HG03442 (cell line): ENCODE results near the gene MCF2L.
"Not testable (repeated sequence)": the region's sequence is repeated elsewhere in the genome, so short reads cannot be mapped to it uniquely, and the experiment has no call there.

Source experiments
- ATAC-seq: cut with Tn5 transposase; IDR thresholded peaks from one replicate; pipeline ENCODE4 v1.9.1; 2021; ENCODE audit warnings: mild to moderate bottlenecking, moderate library complexity; ENCODE audit not compliant: unreplicated experiment

Gene MCF2L

DNA sequence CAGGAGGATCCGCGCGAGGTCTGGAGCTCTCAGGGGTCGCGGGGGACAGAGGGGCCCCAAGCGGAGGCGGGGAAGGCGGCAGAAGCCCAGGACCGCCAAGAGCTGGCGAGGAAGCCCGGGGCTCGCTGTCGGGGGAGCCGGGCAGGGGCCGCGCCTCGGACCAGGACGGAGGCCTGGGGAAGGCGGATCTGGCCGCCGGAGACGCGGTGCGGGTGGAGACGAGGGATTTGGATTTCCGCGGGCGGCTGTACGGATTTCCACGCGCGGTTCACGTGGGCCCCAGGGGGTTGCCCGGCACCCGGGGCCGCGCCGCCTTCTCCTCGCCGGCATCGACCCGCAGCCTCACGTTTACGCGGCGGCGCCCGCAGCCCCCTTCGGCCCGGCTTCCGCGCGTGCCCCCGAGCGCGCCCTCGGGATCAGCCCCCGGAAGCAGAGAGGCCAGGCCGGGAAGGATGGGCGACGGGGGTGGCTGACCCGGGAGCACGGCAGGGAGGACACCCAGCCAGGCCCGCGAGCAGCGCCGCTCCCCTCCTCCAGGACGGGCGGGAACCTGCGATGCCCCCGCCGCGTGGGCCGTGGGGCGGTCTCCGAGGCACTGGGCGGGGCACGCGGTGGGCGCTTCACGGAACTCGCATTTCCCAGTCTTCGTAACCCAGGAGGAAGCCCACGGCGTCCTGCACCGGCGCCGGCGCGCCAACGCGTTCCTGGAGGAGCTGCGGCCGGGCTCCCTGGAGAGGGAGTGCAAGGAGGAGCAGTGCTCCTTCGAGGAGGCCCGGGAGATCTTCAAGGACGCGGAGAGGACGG, 141.2 kb downstream of the MCF2L start:
- ATAC-seq, result no peak

DNA sequence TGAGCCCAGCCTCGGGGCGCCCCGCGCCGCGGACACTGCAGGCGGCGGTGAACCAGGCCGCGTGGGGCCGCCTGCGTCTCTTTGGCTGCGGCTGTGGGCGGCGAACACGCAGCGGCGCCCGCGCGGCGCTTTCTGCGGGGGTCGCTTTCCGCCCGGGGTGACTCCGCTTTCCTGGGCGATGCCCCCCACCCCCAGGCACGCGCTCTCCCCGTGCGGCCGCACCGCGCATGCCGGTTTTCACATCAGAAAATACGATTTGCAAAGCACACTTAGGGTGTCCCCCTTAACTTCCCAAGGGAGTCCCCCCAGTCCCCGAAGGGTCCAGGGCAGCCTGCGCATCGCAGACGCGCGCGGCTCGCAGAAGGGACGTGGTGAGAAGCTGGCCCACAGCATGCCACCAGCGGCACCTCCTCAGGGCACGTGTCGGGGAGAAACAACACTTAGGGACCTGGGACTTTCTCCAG, 141.9 kb downstream of the MCF2L start:
- no peak for ATAC-seq

GRCh38 chr13:113111821-113112220, 142.8 kb downstream of the MCF2L start:
- not testable (repeated sequence) for ATAC-seq

DNA sequence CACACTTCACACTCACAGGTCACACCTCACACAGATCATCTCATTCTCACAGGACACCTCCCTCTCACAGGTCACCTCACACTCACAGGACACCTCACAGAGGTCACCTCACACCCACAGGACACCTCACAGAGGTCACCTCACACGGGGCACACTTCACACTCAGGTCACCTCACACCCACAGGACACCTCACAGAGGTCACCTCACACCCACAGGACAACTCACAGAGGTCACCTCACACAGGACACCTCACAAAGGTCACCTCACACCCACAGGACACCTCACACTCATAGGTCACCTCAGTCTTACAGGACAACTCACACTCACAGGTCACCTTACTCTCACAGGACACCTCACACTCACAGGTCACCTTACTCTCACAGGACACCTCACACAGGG, 143.5 kb downstream of the MCF2L start:
- ATAC-seq, result not testable (repeated sequence)

DNA sequence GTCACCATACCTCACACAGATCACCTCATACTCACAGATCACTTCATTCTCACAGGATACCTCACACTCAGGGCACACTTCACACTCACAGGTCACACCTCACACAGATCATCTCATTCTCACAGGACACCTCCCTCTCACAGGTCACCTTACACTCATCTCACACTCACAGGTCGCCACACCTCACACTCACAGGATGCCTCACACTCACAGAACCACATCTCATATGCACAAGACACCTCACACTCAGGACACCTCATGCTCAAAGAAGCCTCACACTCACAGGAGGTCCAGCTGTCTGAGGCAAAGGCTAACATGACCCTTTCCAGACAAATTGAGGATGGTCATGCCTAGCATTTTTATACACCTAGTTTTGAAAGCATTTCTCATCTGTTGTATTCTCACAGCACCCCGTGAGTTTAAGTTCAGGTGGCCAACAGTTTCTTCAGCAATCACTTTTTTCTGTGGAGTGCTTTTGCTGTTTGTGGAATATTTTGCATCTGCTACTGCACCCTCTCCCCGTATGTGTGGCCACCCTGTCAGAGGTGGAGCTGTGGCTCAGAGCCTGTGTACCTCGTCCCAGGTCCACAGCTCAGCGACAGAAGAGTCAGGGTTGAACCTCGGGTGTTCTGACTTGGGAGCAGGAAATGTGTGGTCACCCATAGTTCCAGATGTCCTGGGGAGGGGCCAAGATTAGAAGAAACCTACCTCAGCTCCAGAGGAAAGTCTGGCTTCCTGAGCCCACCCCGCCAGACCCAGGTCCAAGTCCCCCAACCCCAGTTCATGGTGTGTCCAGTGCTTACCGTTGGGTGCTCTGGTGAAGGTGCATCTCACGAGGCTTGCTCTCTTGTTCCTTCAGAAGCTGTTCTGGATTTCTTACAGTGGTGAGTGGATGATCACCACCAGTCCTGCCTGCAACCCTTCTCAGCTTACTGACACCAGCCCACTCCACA, 144.2 kb downstream of the MCF2L start:
- ATAC-seq, result no peak

DNA sequence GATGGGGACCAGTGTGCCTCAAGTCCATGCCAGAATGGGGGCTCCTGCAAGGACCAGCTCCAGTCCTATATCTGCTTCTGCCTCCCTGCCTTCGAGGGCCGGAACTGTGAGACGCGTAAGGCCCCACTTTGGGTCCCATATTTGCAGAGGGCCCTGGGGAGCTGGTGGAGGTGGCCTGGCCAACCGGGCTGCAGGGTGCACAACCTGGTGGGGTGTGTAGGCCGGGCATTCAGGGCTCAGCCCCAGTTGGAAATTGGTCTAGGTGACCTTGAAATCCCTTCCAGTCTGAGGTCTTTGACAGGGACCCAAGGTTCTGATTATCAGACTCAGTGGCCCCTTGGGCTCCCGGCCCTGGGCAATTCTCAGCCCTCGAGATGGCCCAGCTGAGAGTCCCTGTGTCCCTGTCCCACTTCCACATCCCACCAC, 144.8 kb downstream of the MCF2L start:
- ATAC-seq, result no peak

GRCh38 chr13:113114511-113115362, 145.7 kb downstream of the MCF2L start:
- no peak for ATAC-seq

- no peak for ATAC-seq
Observed at GRCh38 chr13:113115363-113116205, 146.6 kb downstream of the MCF2L start.

GRCh38 chr13:113116206-113116800, 147.3 kb downstream of the MCF2L start:
- ATAC-seq, result no peak

DNA sequence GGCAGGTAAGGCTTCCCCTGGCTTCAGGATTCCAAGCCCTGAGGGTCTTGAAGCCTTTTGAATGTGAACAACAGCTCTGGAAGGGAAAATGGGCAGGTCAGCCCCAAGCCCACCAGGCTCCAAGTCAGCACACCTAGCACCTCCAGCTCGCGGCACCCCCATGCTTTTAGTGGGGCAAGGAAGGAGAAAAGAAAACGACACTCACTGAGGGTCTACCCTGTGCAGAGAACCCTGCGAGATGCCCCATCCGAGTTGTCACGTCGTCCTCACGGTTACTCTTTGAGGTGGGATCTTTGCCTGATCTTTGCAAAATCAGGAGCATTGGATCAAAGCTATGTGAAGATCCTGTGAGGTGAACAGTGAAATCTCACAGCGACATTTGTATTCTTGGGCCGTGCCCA, 147.9 kb downstream of the MCF2L start:
- no peak for ATAC-seq

DNA sequence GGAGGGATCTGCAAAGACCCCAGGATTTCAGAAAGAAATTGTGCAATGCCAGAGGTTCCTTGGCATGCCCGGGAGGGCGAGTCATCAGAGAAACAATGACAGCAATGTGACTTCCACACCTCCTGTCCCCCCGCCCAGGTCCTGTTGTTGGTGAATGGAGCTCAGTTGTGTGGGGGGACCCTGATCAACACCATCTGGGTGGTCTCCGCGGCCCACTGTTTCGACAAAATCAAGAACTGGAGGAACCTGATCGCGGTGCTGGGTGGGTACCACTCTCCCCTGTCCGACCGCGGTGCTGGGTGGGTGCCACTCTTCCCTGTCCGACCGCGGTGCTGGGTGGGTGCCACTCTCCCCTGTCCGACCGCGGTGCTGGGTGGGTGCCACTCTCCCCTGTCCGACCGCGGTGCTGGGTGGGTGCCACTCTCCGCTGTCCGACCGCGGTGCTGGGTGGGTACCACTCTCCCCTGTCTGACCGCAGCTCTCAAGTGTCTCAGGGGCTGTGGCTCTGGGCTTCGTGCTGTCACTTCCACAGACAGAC, 148.4 kb downstream of the MCF2L start:
- no peak for ATAC-seq

DNA sequence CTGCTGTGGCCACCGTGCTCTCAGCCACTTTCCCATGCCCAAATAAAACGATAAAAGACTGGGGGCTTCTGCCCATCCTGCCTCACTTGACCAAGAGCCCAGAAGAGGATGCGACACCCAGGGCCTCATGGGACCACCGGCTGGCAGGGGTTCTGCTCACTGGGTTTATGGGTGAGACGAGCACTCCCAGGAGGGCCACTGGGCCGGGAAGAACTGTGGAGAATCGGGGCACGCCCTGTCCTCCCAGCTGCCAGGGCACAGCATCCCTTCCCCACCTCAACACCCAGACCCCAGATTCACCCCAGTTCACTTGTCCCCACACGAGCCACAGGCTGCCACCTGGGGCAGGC, 148.9 kb downstream of the MCF2L start:
- ATAC-seq, result no peak

DNA sequence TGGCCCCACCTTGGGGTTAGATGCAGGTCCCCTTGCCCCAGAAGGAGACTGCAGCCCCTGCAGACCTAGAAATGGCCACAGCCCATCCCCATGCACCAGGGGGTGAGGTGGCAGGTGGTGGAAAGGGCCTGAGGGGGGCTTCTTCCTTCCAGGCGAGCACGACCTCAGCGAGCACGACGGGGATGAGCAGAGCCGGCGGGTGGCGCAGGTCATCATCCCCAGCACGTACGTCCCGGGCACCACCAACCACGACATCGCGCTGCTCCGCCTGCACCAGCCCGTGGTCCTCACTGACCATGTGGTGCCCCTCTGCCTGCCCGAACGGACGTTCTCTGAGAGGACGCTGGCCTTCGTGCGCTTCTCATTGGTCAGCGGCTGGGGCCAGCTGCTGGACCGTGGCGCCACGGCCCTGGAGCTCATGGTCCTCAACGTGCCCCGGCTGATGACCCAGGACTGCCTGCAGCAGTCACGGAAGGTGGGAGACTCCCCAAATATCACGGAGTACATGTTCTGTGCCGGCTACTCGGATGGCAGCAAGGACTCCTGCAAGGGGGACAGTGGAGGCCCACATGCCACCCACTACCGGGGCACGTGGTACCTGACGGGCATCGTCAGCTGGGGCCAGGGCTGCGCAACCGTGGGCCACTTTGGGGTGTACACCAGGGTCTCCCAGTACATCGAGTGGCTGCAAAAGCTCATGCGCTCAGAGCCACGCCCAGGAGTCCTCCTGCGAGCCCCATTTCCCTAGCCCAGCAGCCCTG, 149.4 kb downstream of the MCF2L start:
- ATAC-seq, result no peak

- no peak for ATAC-seq
Observed at GRCh38 chr13:113119166-113119821, 150.3 kb downstream of the MCF2L start.

DNA sequence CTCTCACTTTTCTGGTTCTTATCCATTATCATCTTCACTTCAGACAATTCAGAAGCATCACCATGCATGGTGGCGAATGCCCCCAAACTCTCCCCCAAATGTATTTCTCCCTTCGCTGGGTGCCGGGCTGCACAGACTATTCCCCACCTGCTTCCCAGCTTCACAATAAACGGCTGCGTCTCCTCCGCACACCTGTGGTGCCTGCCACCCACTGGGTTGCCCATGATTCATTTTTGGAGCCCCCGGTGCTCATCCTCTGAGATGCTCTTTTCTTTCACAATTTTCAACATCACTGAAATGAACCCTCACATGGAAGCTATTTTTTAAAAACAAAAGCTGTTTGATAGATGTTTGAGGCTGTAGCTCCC, 150.8 kb downstream of the MCF2L start:
- no peak for ATAC-seq

DNA sequence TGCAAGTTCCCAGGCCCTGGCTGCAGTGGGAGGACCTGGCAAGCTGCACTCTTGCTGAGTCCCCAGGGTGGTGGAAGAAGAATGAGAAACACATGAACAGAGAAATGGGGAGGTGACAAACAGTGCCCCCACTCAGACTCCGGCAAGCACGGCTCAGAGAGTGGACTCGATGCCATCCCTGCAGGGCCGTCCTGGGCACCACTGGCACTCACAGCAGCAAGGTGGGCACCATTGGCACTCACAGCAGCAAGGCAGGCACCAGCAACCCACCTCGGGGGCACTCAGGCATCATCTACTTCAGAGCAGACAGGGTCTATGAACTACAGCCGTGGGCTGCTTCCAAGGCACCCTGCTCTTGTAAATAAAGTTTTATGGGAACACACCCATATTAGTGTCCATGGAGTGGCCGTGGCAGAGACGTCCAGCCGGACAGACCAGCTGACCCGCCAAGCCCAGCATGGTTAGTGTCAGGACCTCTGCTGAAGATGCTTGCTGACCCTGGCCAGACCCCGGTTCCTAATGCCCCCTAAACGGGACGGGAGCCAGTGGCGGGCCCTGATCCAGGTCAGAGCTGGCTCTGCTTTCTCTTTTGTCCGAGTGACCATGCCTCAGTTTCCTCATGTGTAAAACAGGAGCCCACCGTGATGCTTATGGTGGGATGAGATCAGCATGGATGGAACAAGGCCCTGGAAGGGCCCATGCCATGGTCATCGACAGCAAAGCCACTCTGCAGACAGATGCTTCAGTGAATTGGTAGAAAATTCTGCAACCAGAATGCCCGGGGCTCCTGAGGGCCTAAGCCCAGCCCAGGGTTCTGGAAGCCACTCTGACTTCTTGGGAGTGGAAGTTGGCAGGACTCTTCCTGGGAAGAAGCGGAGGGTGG, 151.5 kb downstream of the MCF2L start:
- no peak for ATAC-seq
